ENCODE measurements around the gene OPN4. TPM values are rescaled to one million over a fixed set of nuclear protein-coding genes. Genes with fewer than 3 reads are reported as not detected.
"Not testable (repeated sequence)": the region's sequence is repeated elsewhere in the genome, so short reads cannot be mapped to it uniquely, and the experiment has no call there.

Gene OPN4
- total RNA-seq, 2 experiments from 2014 or later = not detected

DNA sequence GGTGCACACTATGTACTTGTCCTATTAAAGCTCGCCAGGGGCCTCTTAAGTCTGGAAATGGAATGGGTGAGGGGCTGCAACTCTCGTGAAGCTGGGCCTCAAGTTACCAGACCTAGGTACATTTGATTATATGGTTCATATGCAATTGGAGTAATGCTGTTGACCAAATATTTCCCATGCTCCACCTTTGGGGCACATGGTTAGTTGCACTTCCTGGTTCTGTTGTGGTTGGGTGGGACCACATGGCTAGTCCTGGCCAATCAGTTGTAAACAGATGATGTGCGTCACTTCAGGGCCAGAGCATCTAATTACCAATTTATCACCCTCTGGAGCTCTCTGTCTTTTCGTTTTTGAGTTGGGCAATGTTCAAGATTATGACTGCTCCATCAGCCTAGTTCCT lies 39.5 kb upstream of the OPN4 start:
- H3K4me1 ChIP-seq (ENCODE audit: insufficient read depth, low read length, poor library complexity, severe bottlenecking) = no peaks in the 10 kb centered on the region
- BruUV-seq (replicated peaks) = no TSS peak
- H3K36me3 ChIP-seq (ENCODE audit: insufficient read depth, low read length) = no peaks in the 10 kb centered on the region
- intact Hi-C loops (cut with micrococcal nuclease; ENCODE audit: unreplicated experiment) = no loop called here
- H3K9me2 ChIP-seq (ENCODE audit: insufficient read depth, low read length) = no peaks in the 10 kb centered on the region
- TF ChIP-seq EZH2phosphoT487 (IDR thresholded peaks at IDR 0.05; ENCODE audit: borderline replicate concordance, low read depth, low read length) = no peak
- TF ChIP-seq, protein P1, sequence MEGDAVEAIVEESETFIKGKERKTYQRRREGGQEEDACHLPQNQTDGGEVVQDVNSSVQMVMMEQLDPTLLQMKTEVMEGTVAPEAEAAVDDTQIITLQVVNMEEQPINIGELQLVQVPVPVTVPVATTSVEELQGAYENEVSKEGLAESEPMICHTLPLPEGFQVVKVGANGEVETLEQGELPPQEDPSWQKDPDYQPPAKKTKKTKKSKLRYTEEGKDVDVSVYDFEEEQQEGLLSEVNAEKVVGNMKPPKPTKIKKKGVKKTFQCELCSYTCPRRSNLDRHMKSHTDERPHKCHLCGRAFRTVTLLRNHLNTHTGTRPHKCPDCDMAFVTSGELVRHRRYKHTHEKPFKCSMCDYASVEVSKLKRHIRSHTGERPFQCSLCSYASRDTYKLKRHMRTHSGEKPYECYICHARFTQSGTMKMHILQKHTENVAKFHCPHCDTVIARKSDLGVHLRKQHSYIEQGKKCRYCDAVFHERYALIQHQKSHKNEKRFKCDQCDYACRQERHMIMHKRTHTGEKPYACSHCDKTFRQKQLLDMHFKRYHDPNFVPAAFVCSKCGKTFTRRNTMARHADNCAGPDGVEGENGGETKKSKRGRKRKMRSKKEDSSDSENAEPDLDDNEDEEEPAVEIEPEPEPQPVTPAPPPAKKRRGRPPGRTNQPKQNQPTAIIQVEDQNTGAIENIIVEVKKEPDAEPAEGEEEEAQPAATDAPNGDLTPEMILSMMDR (conservative IDR thresholded peaks at IDR 0.05; ENCODE audit: low read length) = no peak
- no peak overlapping the region for H3K4me3 ChIP-seq (ENCODE audit: low read depth, low read length, poor library complexity, severe bottlenecking)
- H3K27ac ChIP-seq (ENCODE audit: low read depth, low read length, poor library complexity, severe bottlenecking) = no peak overlapping the region
- DNase-seq (ENCODE audit: low spot score) = peak; percentile 29
- peak overlapping the region; percentile 76 for H2AFZ ChIP-seq (ENCODE audit: low read length)
- H3K9me3 ChIP-seq (ENCODE audit: low read length) = no peaks in the 10 kb centered on the region
- CTCF ChIA-PET (ENCODE audit: unreplicated experiment) = no interaction called here
- no peak overlapping the region for H3K4me2 ChIP-seq (ENCODE audit: low read length)
- POLR2A ChIA-PET = no interaction called here
- no peaks in the 10 kb centered on the region for H3K79me2 ChIP-seq (ENCODE audit: insufficient read depth, low read depth, low read length)
- no peaks in the 10 kb centered on the region for H4K20me1 ChIP-seq (ENCODE audit: insufficient read depth, low read length)

DNA sequence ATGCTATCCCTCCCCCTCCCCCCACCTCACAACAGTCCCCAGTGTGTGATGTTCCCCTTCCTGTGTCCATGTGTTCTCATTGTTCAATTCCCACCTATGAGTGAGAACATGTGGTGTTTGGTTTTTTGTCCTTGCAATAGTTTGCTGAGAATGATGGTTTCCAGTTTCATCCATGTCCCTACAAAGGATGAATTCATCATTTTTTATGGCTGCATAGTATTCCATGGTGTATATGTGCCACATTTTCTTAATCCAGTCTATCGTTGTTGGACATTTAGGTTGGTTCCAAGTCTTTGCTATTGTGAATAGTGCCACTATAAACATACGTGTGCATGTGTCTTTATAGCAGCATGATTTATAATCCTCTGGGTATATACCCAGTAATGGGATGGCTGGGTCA lies 37.1 kb upstream of the OPN4 start:
- H3K36me3 ChIP-seq (ENCODE audit: insufficient read depth, low read length); DNase-seq (ENCODE audit: low spot score); H3K4me2 ChIP-seq (ENCODE audit: low read length); H3K4me1 ChIP-seq (ENCODE audit: insufficient read depth, low read length, poor library complexity, severe bottlenecking); H3K9me2 ChIP-seq (ENCODE audit: insufficient read depth, low read length); H2AFZ ChIP-seq (ENCODE audit: low read length); H3K79me2 ChIP-seq (ENCODE audit: insufficient read depth, low read depth, low read length); H3K27ac ChIP-seq (ENCODE audit: low read depth, low read length, poor library complexity, severe bottlenecking); CTCF ChIA-PET (ENCODE audit: unreplicated experiment); H3K9me3 ChIP-seq (ENCODE audit: low read length); BruUV-seq (replicated peaks); H4K20me1 ChIP-seq (ENCODE audit: insufficient read depth, low read length); H3K4me3 ChIP-seq (ENCODE audit: low read depth, low read length, poor library complexity, severe bottlenecking); intact Hi-C loops (cut with micrococcal nuclease; ENCODE audit: unreplicated experiment); POLR2A ChIA-PET: not testable (repeated sequence)

DNA sequence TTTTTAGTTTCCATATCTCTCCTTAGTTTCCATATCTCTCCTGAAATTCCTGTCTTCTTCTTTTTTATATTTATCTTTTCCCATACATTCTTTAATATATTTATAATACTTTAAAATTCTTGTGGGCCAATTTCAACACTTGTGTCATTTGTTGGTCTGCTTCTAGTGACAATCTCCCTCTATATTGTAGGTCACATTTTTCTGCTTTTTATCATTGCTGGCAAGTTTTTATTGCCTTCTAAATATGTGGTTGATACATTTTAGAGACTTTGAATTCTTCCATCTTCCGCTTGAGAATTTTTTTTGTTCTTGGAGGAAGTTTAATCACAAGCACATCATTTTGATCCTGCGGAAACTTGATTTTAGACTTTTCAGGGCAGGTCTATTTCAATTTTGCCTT lies 26.0 kb upstream of the OPN4 start:
- no peaks in the 10 kb centered on the region for H3K36me3 ChIP-seq (ENCODE audit: insufficient read depth, low read length)
- H3K79me2 ChIP-seq (ENCODE audit: insufficient read depth, low read depth, low read length) = no peaks in the 10 kb centered on the region
- no peak overlapping the region for H2AFZ ChIP-seq (ENCODE audit: low read length)
- H3K9me3 ChIP-seq (ENCODE audit: low read length) = no peaks in the 10 kb centered on the region
- H3K4me3 ChIP-seq (ENCODE audit: low read depth, low read length, poor library complexity, severe bottlenecking) = no peak overlapping the region
- no peak for TF ChIP-seq EZH2phosphoT487 (IDR thresholded peaks at IDR 0.05; ENCODE audit: borderline replicate concordance, low read depth, low read length)
- TF ChIP-seq, protein P1 (conservative IDR thresholded peaks at IDR 0.05; ENCODE audit: low read length) = no peak
- DNase-seq (ENCODE audit: low spot score) = no peak
- no peak overlapping the region for H3K27ac ChIP-seq (ENCODE audit: low read depth, low read length, poor library complexity, severe bottlenecking)
- POLR2A ChIA-PET = interaction anchor here (0.7 kb wide), 1 partner anchor 372 kb away, joined by 3 read pairs; no protein-coding TSS in a partner anchor
- no peaks in the 10 kb centered on the region for H3K9me2 ChIP-seq (ENCODE audit: insufficient read depth, low read length)
- no peaks in the 10 kb centered on the region for H3K4me1 ChIP-seq (ENCODE audit: insufficient read depth, low read length, poor library complexity, severe bottlenecking)
- H3K4me2 ChIP-seq (ENCODE audit: low read length) = no peak overlapping the region
- CTCF ChIA-PET (ENCODE audit: unreplicated experiment) = no interaction called here
- no peaks in the 10 kb centered on the region for H4K20me1 ChIP-seq (ENCODE audit: insufficient read depth, low read length)
- intact Hi-C loops (cut with micrococcal nuclease; ENCODE audit: unreplicated experiment) = no loop called here
- BruUV-seq (replicated peaks) = no TSS peak

Data from OCI-LY7 (cell line).